HepG2 (cell line): Measurements from ENCODE around the gene LZTFL1.

Source experiments
- HNF4A ChIP-seq: sonication (generic); formaldehyde crosslinking; IDR thresholded peaks from 2 replicates; pipeline ENCODE4 v1.4.0; 2020; ENCODE audit warnings: missing genetic modification reagents
- ZNF552 ChIP-seq: sonication (generic); formaldehyde crosslinking; IDR thresholded peaks from 2 replicates; pipeline ENCODE4 v1.9.0; 2022; ENCODE audit warnings: missing genetic modification reagents, mild to moderate bottlenecking, borderline replicate concordance
- TF ChIP-seq, protein P1 (sequence below), 2 experiments: fragments of 450-650 bp in 1 of 2; sonication (generic) in 1 of 2; formaldehyde crosslinking in 1 of 2; IDR thresholded peaks; 2 replicates each; pipeline versions ENCODE4 v1.6.1 to v1.8.0; 2016 to 2022; ENCODE audit warnings: antibody characterized with exemption in 1 of 2, mild to moderate bottlenecking in 1 of 2, missing genetic modification reagents in 1 of 2

GRCh38 chr3:45871780-45872179, 29.9 kb upstream of the LZTFL1 start:
- TF ChIP-seq ZNF552 (CRISPR knock-in tag) (no peak), HNF4A (CRISPR knock-in tag) (no peak)
- TF ChIP-seq, protein P1, sequence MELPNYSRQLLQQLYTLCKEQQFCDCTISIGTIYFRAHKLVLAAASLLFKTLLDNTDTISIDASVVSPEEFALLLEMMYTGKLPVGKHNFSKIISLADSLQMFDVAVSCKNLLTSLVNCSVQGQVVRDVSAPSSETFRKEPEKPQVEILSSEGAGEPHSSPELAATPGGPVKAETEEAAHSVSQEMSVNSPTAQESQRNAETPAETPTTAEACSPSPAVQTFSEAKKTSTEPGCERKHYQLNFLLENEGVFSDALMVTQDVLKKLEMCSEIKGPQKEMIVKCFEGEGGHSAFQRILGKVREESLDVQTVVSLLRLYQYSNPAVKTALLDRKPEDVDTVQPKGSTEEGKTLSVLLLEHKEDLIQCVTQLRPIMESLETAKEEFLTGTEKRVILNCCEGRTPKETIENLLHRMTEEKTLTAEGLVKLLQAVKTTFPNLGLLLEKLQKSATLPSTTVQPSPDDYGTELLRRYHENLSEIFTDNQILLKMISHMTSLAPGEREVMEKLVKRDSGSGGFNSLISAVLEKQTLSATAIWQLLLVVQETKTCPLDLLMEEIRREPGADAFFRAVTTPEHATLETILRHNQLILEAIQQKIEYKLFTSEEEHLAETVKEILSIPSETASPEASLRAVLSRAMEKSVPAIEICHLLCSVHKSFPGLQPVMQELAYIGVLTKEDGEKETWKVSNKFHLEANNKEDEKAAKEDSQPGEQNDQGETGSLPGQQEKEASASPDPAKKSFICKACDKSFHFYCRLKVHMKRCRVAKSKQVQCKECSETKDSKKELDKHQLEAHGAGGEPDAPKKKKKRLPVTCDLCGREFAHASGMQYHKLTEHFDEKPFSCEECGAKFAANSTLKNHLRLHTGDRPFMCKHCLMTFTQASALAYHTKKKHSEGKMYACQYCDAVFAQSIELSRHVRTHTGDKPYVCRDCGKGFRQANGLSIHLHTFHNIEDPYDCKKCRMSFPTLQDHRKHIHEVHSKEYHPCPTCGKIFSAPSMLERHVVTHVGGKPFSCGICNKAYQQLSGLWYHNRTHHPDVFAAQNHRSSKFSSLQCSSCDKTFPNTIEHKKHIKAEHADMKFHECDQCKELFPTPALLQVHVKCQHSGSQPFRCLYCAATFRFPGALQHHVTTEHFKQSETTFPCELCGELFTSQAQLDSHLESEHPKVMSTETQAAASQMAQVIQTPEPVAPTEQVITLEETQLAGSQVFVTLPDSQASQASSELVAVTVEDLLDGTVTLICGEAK (IDR thresholded peaks at IDR 0.05), result no peak
- TF ChIP-seq, protein P1 (CRISPR knock-in tag; IDR thresholded peaks at IDR 0.05), result no peak
